Gastrocnemius medialis (tissue), 4 donors: Measurements from ENCODE around the gene UGCG.

Experiments used
- CTCF ChIP-seq, 5 experiments: fragments of 450-650 bp in 3 of 5; fragments of 200-600 bp in 2 of 5; sonication (generic) in 2 of 5; IDR thresholded peaks in 4 of 5; conservative IDR thresholded peaks in 1 of 5; 1 replicate in 4 of 5; 2 replicates in 1 of 5; pipeline ENCODE4 v1.5.1; 2016 to 2019; ENCODE audit warnings: antibody characterized with exemption in 5 of 5, mild to moderate bottlenecking in 3 of 5, moderate library complexity in 3 of 5
- POLR2A ChIP-seq, 2 donors: fragments of 450-650 bp; IDR thresholded peaks; one replicate each; pipeline ENCODE4 v1.6.1; 2017; ENCODE audit warnings: antibody characterized with exemption in 2 of 2, mild to moderate bottlenecking in 2 of 2, moderate library complexity in 2 of 2

GRCh38 chr9:111955048-111955447 lies 58.4 kb downstream of the UGCG start:
- TF ChIP-seq CTCF (IDR thresholded peaks at IDR 0.05 in 4 of 5, conservative IDR thresholded peaks at IDR 0.05 in 1 of 5) (no peak), POLR2A (IDR thresholded peaks at IDR 0.05) (no peak)
